HG03139 (cell line): Measurements from ENCODE around the gene PLCB1.

Source experiments
- ATAC-seq: cut with Tn5 transposase; IDR thresholded peaks from one replicate; pipeline ENCODE4 v1.9.1; 2021; ENCODE audit not compliant: unreplicated experiment

The PLCB1 gene

GRCh38 chr20:8749986-8750385 lies 617.9 kb downstream of the PLCB1 start:
- ATAC-seq, result no peak

DNA sequence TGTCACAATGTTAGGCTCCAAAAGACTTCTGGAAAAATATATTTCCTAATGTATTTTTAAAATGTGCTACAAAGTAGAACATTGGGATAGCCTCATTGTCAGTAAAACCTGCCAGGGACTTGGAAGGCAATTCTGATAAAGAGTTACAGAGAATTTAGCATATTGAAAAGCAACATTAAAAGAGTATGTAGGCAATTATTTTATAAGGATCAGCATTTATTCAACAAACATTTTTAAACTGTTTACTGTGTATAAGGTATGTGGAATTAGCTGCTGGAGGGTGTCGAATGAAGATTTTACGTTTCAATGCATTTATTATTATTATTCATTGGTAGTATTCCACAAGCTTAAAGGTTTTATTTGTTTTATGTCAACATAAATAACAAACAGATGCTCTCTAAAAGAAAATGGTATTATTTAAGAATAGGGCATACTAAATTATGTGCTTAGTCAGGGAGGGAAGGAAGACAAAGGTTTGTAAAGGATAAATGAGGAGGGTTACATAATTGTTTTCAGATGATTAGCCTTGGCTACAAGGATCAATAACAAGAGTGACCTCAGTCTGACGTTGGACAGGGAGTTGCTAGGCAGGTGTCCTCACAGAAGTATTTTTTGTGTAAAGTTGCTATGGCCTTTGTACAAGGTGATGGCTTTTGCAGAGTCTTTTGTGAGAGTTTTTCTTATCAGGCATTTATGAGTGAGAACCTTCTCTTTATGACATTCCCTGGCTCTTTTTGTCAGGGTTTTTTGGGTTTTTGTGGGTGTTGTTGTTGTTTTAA lies 623.5 kb downstream of the PLCB1 start:
- no peak for ATAC-seq

DNA sequence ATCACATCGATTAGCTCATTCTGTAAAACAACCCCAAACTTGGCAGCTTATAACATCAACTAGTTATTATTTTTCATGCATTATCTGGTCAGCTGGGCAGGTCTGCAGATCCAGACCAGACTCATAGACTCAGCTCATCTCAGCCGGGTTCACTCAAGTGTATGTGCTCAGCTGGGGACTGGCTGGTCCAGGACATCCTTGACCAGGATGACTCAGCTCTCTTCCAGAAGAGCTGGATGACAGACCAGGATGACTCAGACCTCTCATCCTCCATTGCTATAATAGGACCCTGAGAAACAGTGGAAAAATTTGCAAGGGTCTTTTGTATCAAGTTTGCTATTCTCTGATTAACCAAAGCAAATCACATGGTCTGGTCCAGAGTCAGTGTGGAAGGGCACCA lies 624.3 kb downstream of the PLCB1 start:
- no peak for ATAC-seq

DNA sequence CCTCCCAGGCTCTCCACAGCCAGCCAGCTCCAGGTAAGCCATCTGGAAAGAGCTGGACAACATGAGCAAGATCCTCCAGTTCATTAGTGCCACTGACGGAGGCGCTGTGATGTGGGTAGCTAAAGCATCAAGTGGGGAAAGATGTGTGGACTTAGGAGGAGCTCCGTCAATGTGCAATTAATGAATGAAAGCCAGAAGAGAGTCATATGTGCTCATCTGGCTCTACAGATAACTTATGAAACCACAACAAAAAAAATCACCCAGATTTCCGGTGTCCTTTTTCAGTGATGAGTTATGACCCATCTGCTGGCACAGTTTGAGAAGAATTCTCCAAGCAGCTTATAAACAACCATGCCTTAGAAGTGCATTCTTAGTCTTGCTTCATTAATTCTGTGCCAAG lies 625.1 kb downstream of the PLCB1 start:
- no peak for ATAC-seq

- ATAC-seq, result no peak
Measured at GRCh38 chr20:8764344-8764962, 632.4 kb downstream of the PLCB1 start.

GRCh38 chr20:8766868-8767390 lies 634.9 kb downstream of the PLCB1 start:
- ATAC-seq, result no peak

DNA sequence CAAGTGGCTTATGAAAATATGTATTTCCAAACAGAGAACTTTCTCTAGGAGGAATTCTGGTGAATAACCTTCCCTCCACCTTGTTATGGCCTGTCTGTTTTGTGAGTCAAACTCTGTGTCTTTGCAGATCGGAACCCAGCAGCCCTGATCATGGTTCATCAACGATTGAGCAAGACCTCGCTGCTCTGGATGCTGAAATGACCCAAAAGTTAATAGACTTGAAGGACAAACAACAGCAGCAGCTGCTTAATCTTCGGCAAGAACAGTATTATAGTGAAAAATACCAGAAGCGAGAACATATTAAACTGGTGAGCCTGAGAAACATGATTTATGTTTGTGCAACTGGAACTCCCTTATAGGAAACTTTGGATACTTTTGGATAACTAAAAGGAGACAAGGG lies 642.3 kb downstream of the PLCB1 start:
- ATAC-seq, result no peak

GRCh38 chr20:8777911-8778310 lies 645.8 kb downstream of the PLCB1 start:
- ATAC-seq, result no peak

DNA sequence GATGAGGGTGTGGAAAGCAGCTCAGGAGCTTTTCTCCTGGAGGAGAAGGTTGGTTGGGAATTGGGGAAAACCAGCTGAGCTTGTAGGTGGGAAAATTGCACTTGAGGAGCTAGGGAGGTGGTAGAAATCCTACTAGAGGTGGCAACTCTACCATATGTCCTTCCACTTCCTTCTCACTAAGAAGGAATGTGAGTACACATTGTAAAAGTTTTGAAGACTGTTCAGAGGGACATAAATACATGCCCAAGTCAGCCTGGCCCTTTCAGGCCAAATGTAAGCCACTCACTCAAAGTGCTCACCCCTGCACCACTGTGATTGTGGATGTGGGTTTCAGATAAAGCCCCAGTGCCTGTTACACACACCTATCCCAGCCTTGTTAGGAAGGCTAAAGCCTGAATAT lies 646.3 kb downstream of the PLCB1 start:
- no peak for ATAC-seq

GRCh38 chr20:8780915-8781314 lies 648.8 kb downstream of the PLCB1 start:
- no peak for ATAC-seq

DNA sequence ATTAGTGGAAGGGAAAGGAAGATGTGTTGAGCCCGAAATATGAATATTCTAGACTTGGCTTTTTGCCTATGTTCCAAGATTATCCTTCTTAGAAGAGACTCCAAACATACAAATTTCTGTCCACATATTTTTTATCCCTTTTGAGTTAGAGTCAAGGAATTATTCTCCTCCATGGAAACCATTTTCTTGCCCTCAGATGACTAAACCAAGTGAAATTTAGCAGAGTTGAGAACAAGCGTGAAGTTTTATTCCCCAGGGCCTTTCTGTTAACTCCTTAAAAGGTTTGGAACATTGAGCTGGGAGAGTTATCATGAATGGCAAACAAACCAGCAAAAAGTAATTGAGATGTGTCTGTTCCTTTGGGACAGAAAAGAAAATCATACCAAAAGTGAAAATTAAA lies 650.7 kb downstream of the PLCB1 start:
- no peak for ATAC-seq

DNA sequence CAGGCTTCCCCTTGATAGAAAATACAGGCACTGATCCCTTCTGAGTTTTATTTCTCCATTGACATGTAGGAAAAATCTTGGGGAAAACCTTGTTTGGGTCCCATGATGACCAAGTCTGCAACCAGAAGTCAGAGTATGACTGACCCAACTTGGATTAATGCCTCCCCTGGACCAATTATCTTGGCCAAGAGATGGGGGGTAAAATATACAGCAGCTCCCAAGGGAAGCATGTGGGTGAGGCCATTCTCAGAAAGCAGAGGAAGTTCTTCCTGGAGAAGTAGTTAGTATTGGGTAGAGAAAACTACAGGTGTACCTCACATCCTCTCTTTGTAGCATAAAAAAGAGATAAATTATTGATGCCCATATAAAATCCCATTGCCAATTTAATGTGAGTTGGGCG lies 651.7 kb downstream of the PLCB1 start:
- ATAC-seq, result no peak

DNA sequence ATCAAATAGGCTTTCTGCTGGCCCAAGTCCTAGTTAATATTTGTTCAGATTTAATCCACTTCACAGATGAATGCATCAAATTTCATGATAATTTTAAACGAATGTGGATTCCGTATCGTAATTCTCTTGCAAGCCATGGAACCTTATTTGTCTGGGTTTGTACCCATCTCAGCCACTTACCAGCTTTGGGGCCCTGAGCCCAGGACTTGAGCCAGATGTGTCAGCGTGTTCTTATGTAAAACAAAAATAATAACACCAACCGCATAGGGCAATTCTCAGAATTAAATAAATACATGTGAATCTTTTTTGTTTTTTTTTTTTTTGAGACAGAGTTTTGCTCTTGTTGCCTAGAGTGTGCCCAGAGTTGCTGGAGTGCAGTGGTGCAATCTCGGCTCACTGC lies 654.3 kb downstream of the PLCB1 start:
- no peak for ATAC-seq

DNA sequence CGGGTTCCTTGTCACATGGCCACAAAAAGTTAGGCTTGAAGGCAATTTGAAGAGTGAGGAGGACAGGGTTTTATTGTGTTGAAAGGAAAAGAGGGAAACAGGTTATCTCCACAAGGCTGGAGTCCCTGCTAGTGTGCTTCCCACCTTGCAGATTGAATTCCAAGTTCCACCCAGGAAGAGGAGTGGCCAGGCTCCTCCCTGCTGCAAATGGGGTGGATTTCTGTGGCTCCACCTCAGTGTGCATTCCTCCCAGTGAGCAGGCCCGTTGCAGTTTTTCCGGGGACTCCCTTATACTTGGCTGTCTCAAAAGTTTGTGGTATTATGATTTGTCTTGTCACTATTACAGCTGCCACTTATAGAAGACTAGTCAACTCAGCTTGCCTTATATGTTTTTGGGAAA lies 655.0 kb downstream of the PLCB1 start:
- no peak for ATAC-seq

DNA sequence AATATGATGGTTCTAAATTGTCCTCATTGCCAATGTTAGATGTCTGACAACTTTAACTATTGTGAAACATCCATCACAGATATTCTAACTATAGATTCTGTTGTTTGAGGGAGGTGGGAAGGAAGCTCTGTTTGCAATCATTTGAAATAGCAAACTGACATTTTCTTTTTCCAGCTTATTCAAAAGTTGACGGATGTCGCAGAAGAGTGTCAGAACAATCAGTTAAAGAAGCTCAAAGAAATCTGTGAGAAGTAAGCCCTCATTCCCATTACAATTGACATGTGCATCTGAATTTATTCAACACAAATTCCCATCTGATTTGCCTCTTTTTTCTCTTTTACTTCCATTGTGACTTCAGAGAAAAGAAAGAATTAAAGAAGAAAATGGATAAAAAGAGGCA lies 656.2 kb downstream of the PLCB1 start:
- ATAC-seq, result no peak

DNA sequence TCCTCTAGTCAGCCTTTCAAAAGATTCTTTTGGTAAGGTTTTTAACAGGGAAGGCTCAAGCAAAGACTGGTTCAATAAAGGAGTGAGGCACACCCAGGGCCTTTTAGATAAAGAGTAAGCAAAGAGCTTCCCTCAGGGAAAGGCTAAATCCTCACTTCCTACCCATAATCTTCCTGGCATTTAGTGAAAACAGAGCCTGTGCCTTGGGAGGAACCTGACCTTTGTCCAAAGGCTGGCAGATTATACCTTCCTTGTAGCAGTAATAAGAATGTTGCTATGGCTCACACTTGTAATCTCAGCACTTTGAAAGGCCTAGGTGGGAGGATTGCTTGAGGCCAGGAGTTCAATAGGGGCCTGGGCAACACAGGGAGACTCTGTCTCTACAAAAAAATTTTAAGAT lies 656.8 kb downstream of the PLCB1 start:
- ATAC-seq, result no peak

DNA sequence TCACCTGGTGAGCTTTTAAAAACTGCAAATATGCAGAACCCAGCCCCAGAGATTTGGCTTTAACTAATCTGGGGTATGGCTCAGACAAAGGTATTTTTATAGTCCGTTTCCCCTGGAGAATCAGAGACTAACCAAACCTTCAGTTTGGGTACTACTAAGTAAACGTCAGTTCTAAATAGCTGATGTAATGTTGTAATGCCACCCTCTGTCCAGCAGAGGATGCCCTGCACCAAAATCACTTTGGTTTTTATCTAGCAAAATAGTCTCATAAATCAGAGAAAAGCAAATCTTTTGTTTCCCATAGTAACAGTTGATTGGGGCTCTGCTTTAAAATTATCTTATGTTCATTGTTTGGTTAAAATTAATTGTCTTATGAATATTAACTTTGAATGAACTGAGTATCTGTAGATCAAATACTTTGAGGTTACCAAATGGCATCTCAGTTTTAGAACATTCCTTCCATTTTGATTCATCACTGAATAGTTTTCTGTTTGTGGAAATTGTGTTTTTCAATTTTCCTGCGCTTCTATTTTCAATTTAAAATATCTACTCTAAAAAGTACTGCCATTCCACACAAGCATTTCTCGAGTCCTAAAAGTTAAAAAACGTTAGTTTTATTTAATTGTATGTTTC lies 658.5 kb downstream of the PLCB1 start:
- peak; percentile 88 for ATAC-seq

DNA sequence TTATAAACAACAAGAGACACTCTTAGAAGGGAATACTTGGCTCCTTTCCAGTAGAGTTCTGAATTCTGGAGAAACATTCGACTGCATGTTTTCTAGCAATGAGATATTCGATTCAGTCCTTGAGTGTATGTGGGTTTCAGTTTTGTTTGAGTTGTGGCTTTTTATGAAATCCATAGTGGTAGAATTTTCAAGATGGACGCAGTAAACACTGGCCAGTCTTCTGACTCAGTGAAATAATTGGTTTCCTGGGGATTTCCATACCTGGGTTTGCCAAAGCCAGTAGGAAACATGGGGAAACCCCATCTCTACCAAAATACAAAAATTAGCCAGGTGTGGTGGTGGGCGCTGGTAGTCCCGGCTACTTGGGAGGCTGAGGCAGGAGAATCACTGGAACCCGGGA lies 663.3 kb downstream of the PLCB1 start:
- no peak for ATAC-seq

GRCh38 chr20:8796088-8796660 lies 664.1 kb downstream of the PLCB1 start:
- no peak for ATAC-seq

DNA sequence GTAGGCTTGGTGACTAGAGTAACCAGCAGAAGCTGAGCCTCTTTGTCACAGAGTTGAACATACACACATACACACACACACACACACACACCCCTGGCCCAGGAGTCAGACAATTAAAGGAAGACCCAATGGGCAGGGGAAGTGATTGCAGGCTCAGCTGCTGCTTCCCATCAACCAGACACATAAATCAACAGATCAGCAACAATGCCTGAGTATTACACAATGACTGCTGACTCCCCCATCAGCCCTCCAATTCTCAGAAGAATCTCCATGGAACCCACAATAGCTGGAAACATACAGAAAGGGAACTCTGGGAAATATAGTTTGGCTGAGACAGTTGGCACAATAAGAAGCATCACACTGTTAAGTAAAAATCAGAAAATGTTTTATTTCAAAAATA lies 666.4 kb downstream of the PLCB1 start:
- ATAC-seq, result no peak

DNA sequence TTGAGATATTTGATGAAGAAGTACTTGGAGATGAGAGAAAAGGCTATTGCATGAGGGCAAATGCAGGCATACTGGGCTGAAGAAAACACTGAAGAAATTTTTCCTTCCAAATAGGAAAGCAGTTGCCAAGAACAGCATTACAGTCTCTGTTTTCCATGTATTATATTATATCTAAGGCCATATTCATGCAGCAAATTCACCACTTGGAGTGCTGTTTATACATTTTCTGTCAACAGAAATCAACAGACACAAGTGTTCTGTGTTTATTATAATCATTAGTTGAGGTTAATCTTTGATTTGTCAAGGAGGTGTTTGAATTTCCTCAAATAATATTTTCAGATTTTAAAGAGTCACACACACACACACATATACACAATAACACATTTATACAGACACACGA lies 668.0 kb downstream of the PLCB1 start:
- ATAC-seq, result no peak

GRCh38 chr20:8801686-8802085 lies 669.6 kb downstream of the PLCB1 start:
- no peak for ATAC-seq
